SH-SY5Y (cell line): ENCODE data around the gene SLC35F3.

ENCODE experiments used
- GATA2 ChIP-seq: IDR thresholded peaks from 2 replicates; pipeline ENCODE4 v1.6.1; 2011; ENCODE audit warnings: mild to moderate bottlenecking, low read depth, low read length
- GATA3 ChIP-seq: IDR thresholded peaks from 2 replicates; pipeline ENCODE4 v1.6.1; 2011; ENCODE audit warnings: low read depth, mild to moderate bottlenecking, low read length, moderate library complexity

GRCh38 chr1:234134878-234135277 is 230.4 kb downstream of the SLC35F3 start:
- TF ChIP-seq GATA3 (no peak), GATA2 (no peak)
